ENCODE data around the gene KCTD4.
"Not testable (repeated sequence)": the region's sequence is repeated elsewhere in the genome, so short reads cannot be mapped to it uniquely, and the experiment has no call there.

KCTD4 gene

DNA sequence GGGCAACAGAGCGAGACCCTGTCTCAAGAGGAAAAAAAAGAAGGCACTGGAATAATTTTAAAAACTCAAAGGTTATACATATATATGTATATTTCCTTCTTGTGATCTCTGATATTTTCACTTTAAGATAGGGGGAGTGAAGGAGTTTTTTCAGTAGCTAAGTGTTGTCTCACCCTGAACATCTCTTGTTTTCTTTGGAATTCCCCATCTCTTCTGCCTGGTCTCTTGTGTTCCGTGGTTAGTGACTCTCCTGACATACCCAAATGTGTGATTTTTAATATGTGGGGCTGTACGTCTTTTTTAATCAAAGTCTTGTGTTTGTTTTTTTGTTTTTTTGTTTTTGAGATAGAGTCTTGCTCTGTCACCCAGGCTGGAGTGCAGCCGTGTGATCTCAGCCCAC, 15.3 kb upstream of the KCTD4 start:
- DNase-seq, result no peak

DNA sequence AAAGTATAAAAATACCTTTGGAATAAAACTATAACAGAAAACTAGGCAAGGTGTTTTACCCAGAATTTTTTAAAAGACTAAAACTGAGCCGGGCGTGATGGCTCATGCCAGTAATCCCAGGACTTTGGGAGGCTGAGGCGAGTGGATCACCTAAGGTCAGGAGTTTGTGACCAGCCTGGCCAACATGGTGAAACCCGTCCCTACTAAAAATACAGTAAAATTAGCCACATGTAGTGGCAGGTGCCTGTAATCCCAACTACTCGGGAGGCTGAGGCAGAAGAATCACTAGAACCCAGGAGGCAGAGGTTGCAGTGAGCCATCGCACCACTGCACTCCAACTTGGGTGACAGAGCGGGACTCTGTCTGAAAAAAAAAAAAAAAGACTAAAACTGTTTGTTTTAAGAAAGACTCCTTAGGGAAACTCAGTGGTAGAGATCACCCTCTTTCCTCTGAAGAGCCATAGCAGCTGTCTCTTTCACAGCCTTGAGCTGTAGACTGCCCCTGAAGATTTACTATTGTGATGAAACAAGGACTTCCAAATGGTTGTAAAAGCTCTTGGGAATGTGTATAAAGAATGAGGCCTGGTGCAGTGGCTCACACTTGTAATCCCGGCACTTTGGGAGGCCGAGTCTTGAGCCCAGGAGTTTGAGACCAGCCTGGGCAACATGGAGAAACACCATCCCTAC, 14.7 kb upstream of the KCTD4 start:
- no peak for DNase-seq

DNA sequence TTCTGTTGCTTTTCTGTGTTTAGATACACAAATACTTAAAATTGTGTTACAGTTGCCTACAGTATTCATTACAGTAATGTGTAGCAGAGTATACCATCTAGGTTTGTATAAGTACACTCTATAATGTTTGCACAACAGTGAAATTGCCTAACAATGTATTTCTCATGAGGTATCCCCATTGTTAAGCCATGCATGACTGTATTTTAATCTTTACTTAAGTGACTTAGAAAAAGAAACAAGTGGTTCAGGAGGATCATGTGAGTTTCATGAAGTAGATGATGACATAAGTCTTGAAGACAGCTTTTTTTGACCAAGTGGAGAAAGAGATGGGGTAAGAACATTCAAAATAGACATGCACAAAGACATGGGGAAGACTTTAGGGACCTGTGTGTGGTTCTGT, 8.4 kb upstream of the KCTD4 start:
- no peak for DNase-seq

DNA sequence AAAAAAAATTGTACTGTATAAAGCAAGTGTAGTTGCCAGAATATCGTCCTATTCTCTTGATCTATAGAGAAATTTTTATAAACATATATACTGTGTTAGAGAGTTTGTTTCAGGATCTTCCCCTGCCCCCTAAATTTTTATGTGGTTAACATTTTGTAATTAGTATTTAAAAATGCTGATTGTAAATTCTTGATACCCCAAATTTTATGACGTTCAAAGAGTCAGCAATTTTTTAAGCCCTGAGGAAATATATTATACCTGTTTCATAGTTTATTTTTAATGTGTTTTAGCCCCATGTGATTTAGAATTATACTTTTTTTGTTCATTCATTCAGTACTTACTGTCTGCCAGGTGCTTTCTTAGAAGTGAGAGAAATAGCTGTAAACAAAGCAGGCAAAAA, 7.3 kb upstream of the KCTD4 start:
- DNase-seq, result no peak

DNA sequence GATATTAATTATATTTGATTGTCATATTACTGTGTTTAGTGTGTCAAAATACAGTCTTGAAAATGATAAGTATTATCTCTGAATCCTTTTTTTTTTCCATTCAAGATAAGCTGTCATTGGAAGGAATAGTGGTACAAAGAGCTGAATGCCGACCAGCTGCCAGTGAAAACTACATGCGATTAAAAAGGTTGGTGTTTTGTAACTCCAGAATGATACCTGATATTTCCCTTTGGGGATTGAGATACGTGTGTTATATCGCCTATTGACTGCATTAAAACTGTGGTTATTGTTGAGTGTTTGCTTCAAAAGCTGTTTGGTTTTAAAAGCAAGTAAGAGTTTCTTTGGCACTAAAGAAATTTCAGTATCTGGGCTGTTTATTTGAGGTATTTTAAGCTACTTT, 6.5 kb upstream of the KCTD4 start:
- no peak for DNase-seq

GRCh38 chr13:45206340-45206739, 5.5 kb upstream of the KCTD4 start:
- no peak for DNase-seq

- DNase-seq, result no peak
Measured at GRCh38 chr13:45205124-45205523, 4.3 kb upstream of the KCTD4 start.

DNA sequence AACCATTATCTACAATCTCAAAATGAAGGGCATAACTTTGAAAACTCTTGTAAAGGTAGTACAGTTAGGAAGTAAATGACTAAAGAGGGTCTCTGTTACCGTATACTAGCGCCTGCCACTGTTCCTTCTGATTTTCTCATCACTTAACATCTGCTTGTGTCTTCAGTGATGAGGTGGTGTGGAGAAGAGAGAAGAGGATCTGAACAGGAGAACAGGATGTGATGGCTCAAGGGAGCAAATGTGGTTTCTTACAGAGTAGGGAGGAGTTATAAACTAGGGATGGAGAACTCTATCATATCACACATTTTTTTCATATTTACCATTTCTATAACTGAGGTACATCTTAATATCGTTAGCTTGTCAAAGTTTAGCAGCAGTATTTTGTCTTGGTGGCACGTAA, 1.1 kb downstream of the KCTD4 start:
- DNase-seq, result no peak

- no peak for DNase-seq
Measured at GRCh38 chr13:45198924-45199323, 1.9 kb downstream of the KCTD4 start.

DNA sequence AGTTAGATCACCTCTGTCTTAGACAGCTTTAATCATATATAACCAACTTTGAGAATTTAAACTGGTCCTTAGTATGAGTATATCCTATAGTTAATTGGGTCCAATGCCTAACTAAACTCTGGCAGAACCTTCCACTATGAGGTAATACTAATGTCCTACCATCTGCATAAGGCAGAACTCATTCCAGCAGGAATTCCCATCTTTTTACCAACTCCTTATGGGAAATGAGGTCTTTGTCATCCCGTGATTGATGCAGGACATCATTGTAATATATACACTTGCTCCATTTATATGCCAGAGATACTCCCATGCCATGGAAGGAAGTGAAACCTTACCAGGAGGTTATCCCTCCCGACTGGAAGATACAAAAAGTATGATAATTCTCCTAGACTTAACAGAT, 2.8 kb downstream of the KCTD4 start:
- DNase-seq, result no peak

- DNase-seq, result no peak
Measured at GRCh38 chr13:45196622-45197021, 4.2 kb downstream of the KCTD4 start.

DNA sequence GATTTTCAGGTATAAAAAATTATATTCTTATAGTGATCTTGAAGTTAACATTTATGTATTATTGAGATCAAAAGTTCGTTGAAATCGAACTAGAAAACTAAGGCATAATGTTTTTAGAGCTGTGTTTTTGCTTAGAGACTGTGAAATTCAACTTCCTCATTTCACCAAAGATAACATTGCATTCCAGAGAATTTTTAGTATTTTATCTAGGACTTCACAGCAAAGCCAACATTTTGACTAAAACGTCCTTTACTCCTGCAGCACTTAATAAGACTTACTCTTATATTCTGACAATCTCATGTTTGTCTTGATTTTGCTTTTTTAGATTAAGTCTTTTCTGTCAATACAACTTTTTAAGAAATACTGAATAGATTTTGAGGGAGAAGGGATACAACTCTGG, 4.7 kb downstream of the KCTD4 start:
- DNase-seq, result no peak

DNA sequence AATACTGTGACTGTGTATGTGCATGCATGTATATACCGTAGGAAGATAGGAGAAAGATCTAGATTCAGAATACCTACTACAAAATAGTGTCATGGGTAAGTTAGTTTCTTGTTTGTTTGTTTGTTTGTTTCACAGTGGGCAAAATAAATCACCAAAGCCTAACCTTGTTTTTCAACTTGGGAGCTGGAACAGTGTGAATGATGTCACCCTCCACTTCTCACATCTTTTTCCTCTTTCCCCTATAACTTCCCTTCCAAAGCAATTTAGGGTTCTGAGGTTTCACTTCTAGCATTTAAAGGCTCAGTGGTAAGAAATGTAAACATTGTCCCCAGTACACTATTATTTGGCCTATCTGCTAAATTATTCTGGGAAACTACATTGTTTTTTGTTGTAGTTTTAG, 5.4 kb downstream of the KCTD4 start:
- no peak for DNase-seq

DNA sequence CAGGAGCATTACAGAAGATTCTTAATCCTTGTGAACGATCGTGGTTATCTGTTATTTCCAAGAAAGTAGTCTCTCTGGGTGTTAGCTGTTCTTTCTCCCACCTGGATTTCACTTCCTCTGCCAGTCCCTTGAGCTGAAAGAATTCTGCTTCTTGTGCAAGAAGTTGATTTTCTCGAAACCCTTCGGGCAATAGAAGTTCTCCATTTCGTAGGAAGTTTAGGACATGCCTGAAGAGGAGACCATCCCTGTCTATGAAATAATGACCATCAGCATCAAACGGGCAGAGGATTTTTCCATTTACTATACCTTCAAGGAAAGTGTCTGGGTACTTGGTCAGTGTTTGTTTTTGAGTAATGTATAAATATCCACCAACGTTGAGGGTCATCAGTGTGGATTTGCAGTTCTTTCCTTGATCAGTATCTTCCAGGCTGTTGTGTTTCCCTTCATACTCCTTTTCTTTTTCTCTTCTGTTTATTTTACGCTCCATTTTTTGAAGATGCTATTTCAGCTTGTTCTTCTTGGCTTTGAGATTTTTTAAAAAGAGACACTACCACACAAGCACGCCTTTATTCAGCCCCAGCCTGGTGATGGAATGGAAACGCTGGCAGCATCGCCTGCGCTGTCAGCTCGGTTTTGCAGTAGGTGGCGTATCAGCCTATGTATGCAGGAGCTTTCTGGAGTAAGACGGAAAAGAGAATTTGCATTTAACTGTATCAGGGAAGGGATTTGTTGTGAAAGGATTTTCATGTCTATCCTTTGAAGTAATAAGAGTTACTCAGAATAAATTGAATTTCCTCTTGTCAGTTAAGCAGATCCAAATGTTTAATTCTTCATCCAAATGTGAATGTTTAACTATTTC, 6.5 kb downstream of the KCTD4 start:
- peak in 54 of 56 donors; percentile 4 to 91 (median 60) for DNase-seq

- DNase-seq, result no peak
Measured at GRCh38 chr13:45191874-45192273, 9.0 kb downstream of the KCTD4 start.

DNA sequence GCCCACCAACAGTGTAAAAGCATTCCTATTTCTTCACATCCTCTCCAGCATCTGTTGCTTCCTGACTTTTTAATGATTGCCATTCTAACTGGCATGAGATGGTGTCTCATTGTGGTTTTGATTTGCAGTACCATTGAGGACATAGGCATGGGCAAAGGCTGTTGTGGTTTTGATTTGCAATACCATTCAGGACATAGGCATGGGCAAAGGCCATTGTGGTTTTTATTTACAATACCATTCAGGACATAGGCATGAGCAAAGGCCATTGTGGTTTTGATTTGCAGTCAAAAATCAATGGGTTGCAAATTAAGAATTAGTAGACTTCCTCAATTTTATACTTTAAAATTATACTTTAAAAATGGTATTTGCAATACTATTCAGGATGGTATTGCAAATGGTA, 11.3 kb downstream of the KCTD4 start:
- not testable (repeated sequence) for DNase-seq

DNA sequence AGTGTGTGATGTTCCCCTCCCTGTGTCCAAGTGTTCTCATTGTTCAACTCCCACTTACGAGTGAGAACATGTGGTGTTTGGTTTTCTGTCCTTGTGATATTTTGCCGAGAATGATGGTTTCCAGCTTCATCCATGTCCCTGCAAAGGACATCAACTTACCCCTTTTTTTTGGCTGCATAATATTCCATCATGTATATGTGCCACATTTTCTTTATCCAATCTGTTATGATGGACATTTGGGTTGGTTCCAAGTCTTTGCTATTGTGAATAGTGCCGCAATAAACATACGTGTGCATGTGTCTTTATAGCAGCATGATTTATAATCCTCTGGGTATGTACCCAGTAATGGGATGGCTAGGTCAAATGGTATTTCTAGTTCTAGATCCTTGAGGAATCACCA, 11.8 kb downstream of the KCTD4 start:
- DNase-seq, result not testable (repeated sequence)

DNA sequence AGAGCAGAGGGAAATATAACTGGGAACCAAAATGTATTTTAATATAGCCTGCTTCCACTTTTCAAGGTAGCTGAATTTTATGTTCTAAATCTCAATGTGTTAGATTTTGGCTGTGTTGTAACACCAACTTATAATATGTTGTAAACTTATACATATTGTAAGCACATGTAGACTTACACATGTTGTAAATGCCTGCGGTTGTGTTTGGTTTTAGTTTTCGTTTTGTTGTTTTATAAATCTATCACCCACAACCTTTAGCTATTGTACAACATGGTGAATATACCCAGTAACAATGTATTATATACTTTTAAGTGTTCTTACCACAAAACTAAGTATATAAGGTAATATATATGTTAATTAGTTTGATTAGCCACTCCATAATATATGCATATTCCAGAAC, 15.6 kb downstream of the KCTD4 start:
- no peak for DNase-seq

DNA sequence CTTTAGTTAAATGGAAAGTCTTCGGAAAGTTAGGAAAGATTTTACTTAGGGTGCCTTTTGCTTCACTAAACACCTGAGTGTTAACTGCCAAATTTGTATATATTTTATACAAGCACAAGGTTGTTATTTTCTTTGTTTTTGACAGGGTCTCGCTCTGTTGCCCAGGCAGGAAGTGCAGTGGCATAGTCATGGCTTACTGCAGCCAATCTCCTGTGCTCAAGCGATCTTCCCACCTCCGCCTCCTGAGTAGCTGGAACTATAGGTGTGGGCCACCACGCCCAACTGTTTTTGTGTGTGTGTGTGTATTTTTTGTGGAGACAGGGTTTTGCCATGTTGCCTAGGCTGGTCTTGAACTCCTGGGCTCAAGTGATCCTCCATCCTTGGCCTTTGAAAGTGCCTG, 16.2 kb downstream of the KCTD4 start:
- DNase-seq, result no peak

GRCh38 chr13:45180713-45181601, 19.9 kb downstream of the KCTD4 start:
- no peak for DNase-seq

- DNase-seq, result no peak
Measured at GRCh38 chr13:45180303-45180702, 20.5 kb downstream of the KCTD4 start.

GRCh38 chr13:45179428-45179827, 21.4 kb downstream of the KCTD4 start:
- no peak for DNase-seq
